HG03342 (cell line): ENCODE results near the gene ANKRD18B.
"Not testable (repeated sequence)": the region's sequence is repeated elsewhere in the genome, so short reads cannot be mapped to it uniquely, and the experiment has no call there.

Experiments used
- ATAC-seq: cut with Tn5 transposase; IDR thresholded peaks from one replicate; pipeline ENCODE4 v1.9.1; 2021; ENCODE audit warnings: mild to moderate bottlenecking, moderate library complexity; ENCODE audit not compliant: unreplicated experiment

Gene ANKRD18B

DNA sequence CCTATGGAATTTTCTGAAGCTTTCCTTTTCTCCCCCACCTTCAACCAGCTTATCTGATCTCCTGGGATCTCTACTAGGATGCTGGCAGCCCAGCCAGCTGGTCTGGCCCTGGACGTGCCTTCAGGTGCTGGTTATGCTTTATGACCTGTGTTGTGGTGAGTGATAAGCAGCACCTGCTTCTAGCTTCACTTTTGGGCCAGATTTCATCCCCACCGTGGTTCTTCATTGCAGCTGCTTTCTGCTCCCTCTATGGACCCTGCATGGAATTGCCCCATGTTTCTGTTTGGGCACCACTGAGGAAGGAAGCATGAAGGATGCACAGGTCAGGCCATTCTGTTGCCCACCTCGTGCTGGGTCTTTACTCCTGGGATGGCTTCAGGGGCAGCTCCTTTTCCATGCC is 80.2 kb downstream of the ANKRD18B start:
- ATAC-seq, result not testable (repeated sequence)

DNA sequence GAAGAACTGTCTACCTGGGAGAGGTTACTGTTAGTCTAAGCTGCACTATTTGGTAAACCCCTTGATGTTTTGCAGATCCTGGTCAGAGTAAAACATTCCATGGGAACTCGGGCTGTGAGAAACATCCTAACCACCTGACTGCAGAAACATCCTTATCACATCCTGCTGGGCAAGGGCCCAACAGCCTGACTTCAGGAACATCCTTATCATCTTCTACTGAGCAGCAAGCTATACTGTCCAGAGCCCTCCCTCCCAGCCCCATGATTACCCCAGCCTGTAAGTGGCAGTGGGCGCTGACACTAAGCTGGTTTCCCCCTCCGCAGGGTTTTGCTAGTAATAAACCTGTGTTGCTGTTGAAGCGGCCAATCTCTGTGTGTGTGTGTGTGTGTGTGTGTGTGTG is 80.9 kb downstream of the ANKRD18B start:
- not testable (repeated sequence) for ATAC-seq

GRCh38 chr9:33611358-33611757 is 87.3 kb downstream of the ANKRD18B start:
- ATAC-seq, result no peak

DNA sequence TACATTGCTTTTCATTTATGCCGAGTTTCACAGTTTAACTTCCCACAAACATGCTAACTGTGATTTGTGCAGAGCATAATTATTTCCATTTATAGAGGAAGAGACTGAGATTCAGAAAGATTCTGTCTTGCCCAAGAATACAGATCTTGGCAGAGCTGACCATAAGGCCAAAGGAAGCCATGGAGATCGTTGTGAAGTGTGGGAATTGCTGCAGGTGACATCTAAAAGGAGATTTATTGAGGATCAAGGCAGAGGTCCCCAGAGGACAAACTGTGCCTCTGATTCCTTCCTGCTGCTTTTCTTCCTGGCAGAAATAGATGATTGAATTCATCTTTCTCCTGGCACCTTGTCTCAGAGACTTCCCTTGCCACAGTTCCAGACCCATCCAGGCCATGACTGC is 88.4 kb downstream of the ANKRD18B start:
- not testable (repeated sequence) for ATAC-seq

DNA sequence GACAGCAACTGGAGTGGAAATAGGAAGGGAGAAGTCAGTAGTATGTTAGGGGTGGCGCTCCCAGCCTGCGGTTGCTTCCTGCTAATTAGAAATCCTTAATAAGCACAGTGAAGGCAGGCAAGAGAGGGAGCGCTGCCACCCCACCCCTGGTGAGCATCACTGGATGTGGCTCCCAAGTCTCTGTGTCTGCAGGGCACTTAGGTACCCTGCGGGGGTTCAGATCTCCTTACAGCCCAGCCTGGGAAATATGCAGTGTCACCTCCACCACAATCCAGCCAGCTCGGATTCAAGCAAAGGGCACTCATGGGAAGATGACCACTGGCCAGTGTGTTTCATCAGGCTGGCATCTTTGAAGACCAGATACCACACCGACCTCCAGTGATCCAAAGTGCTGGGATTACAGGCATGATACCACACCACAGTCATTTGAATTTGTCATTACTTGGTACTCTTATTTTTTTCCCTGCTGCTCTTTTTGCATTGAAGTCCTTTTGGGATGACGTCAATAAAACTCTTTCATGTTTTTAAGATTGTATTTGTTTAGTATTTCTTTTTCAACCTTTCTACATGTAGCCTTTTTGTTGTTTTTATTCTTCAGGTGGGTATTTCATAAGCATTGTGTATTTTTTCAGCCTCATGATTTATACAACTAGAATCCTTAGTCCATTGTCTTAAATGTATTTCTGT is 90.1 kb downstream of the ANKRD18B start:
- no peak for ATAC-seq

DNA sequence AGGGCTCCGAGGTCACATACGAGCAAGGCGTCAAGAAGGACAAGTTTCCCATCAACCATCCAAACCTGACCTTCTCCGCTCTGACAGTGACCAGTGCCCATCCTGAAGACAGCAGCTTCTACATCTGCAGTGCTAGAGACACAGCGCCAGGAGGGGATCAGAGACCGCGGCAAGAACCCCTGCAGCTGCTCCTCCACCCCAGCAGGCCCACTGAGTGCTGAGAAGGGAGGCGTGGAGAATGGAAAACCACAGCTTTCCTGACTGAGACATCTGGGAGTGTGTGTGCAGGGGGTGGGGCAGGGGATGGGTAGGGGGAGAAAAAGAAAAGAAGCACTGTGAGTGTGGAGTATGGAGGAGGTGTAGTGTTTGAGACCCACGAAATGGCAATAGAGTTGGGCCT is 94.3 kb downstream of the ANKRD18B start:
- not testable (repeated sequence) for ATAC-seq

GRCh38 chr9:33619666-33620404 is 95.8 kb downstream of the ANKRD18B start:
- ATAC-seq, result no peak

- ATAC-seq, result no peak
Observed at GRCh38 chr9:33620738-33621439, 96.8 kb downstream of the ANKRD18B start.
